WTC11 (cell line): ENCODE data around the gene SLC27A2. TPM values are rescaled to one million over a fixed set of nuclear protein-coding genes. Genes with fewer than 3 reads are reported as not detected.

Experiments used
- ATAC-seq: fragments of 200-7000 bp; cut with Tn5 transposase; 2 replicates; pipeline ENCODE4 v1.10.0; 2021; ENCODE audit warnings: mild to moderate bottlenecking, moderate library complexity
- CTCF ChIA-PET: fragments of 300-600 bp; sonication (Branson Sonifier 250); formaldehyde crosslinking; loops from one replicate; lab custom pipeline; 2021; ENCODE audit warnings: antibody characterized with exemption; lab: Charles Lee
- POLR2A ChIA-PET: fragments of 350-600 bp; sonication (Branson Sonifier 250); formaldehyde crosslinking; loops from one replicate; lab custom pipeline; 2021; ENCODE audit warnings: antibody characterized with exemption; lab: Charles Lee
- DNase-seq: peaks from one replicate; pipeline ENCODE4 v3.0.0; 2021; ENCODE audit warnings: low spot score
- H3K27ac Mint-ChIP-seq: 2 replicates; pipeline ENCODE4 v1.8.0; 2021; ENCODE audit warnings: mixed read lengths
- H3K27me3 Mint-ChIP-seq: 2 replicates; pipeline ENCODE4 v1.8.0; 2021; ENCODE audit warnings: low read depth, mild to moderate bottlenecking, moderate library complexity, mixed read lengths
- H3K36me3 Mint-ChIP-seq: 2 replicates; pipeline ENCODE4 v1.8.0; 2021; ENCODE audit warnings: mixed read lengths
- H3K4me1 Mint-ChIP-seq: 2 replicates; pipeline ENCODE4 v1.8.0; 2022; ENCODE audit warnings: mixed read lengths
- H3K4me3 Mint-ChIP-seq: 2 replicates; pipeline ENCODE4 v1.8.0; 2021; ENCODE audit warnings: mild to moderate bottlenecking, moderate library complexity, mixed read lengths
- H3K9me3 Mint-ChIP-seq: 2 replicates; pipeline ENCODE4 v1.8.0; 2021; ENCODE audit warnings: mixed read lengths
- ATF1 ChIP-seq: sonication (generic); formaldehyde crosslinking; IDR thresholded peaks from 2 replicates; pipeline ENCODE4 v1.8.1; 2023; ENCODE audit warnings: mild to moderate bottlenecking, moderate library complexity, missing genetic modification reagents
- ATF2 ChIP-seq: sonication (generic); formaldehyde crosslinking; IDR thresholded peaks from 2 replicates; pipeline ENCODE4 v1.8.1; 2022; ENCODE audit warnings: low read depth, missing genetic modification reagents, borderline replicate concordance
- ATF3 ChIP-seq: sonication (generic); formaldehyde crosslinking; conservative IDR thresholded peaks from 2 replicates; pipeline ENCODE4 v1.8.1; 2022; ENCODE audit warnings: mild to moderate bottlenecking, missing genetic modification reagents
- CREB1 ChIP-seq: sonication (generic); formaldehyde crosslinking; IDR thresholded peaks from 2 replicates; pipeline ENCODE4 v1.8.0; 2023; ENCODE audit warnings: mild to moderate bottlenecking, missing genetic modification reagents
- E2F5 ChIP-seq: sonication (generic); formaldehyde crosslinking; IDR thresholded peaks from 2 replicates; pipeline ENCODE4 v1.8.1; 2022; ENCODE audit warnings: mild to moderate bottlenecking, moderate library complexity, missing genetic modification reagents
- ELF4 ChIP-seq: sonication (generic); formaldehyde crosslinking; IDR thresholded peaks from 2 replicates; pipeline ENCODE4 v1.8.1; 2022; ENCODE audit warnings: low read depth, mild to moderate bottlenecking, moderate library complexity, missing genetic modification reagents
- ERG ChIP-seq: fragments of 250-450 bp; sonication (Bioruptor Pico); IDR thresholded peaks from 2 replicates; pipeline ENCODE4 v1.8.0; 2021; ENCODE audit warnings: mild to moderate bottlenecking
- FOXJ3 ChIP-seq: sonication (generic); formaldehyde crosslinking; IDR thresholded peaks from 2 replicates; pipeline ENCODE4 v1.9.0; 2021; ENCODE audit warnings: missing genetic modification reagents, mild to moderate bottlenecking, borderline replicate concordance
- FOXP1 ChIP-seq: sonication (generic); formaldehyde crosslinking; IDR thresholded peaks from 2 replicates; pipeline ENCODE4 v1.8.0; 2022; ENCODE audit warnings: missing genetic modification reagents, mild to moderate bottlenecking, moderate library complexity, borderline replicate concordance
- GABPB1 ChIP-seq: sonication (generic); formaldehyde crosslinking; IDR thresholded peaks from 2 replicates; pipeline ENCODE4 v1.8.1; 2023; ENCODE audit warnings: mild to moderate bottlenecking, missing genetic modification reagents
- HMGA2 ChIP-seq: fragments of 250-450 bp; sonication (Bioruptor Pico); IDR thresholded peaks from 2 replicates; pipeline ENCODE4 v1.4.0; 2021; ENCODE audit warnings: mild to moderate bottlenecking, moderate library complexity
- NFATC4 ChIP-seq: fragments of 250-450 bp; sonication (Bioruptor Pico); IDR thresholded peaks from 2 replicates; pipeline ENCODE4 v1.9.0; 2021; ENCODE audit warnings: mild to moderate bottlenecking
- OVOL2 ChIP-seq: fragments of 250-450 bp; sonication (Bioruptor Pico); IDR thresholded peaks from 2 replicates; pipeline ENCODE4 v1.9.0; 2021; ENCODE audit warnings: mild to moderate bottlenecking, borderline replicate concordance
- PREB ChIP-seq: sonication (generic); formaldehyde crosslinking; IDR thresholded peaks from 2 replicates; pipeline ENCODE4 v1.8.1; 2022; ENCODE audit warnings: mild to moderate bottlenecking, missing genetic modification reagents, moderate library complexity, borderline replicate concordance
- STAT6 ChIP-seq: sonication (generic); formaldehyde crosslinking; conservative IDR thresholded peaks from 2 replicates; pipeline ENCODE4 v1.8.1; 2023; ENCODE audit warnings: mild to moderate bottlenecking, low read depth, missing genetic modification reagents, moderate library complexity
- TEAD1 ChIP-seq: sonication (generic); formaldehyde crosslinking; IDR thresholded peaks from 2 replicates; pipeline ENCODE4 v1.8.0; 2022; ENCODE audit warnings: mild to moderate bottlenecking, missing genetic modification reagents
- ZNF219 ChIP-seq: sonication (generic); formaldehyde crosslinking; IDR thresholded peaks from 2 replicates; pipeline ENCODE4 v1.8.0; 2023; ENCODE audit warnings: missing genetic modification reagents, mild to moderate bottlenecking, borderline replicate concordance
- ZNF263 ChIP-seq: sonication (generic); formaldehyde crosslinking; IDR thresholded peaks from 2 replicates; pipeline ENCODE4 v1.8.1; 2022; ENCODE audit warnings: low read depth, mild to moderate bottlenecking, moderate library complexity, missing genetic modification reagents
- ZNF396 ChIP-seq: fragments of 250-450 bp; sonication (Bioruptor Pico); IDR thresholded peaks from 2 replicates; pipeline ENCODE4 v1.8.0; 2021; ENCODE audit warnings: mild to moderate bottlenecking, moderate library complexity, borderline replicate concordance
- ZNF423 ChIP-seq: fragments of 250-450 bp; sonication (Bioruptor Pico); IDR thresholded peaks from 2 replicates; pipeline ENCODE4 v2.1.2; 2022; ENCODE audit warnings: mild to moderate bottlenecking, moderate library complexity
- ZNF532 ChIP-seq: fragments of 250-450 bp; sonication (Bioruptor Pico); IDR thresholded peaks from 2 replicates; pipeline ENCODE4 v1.9.0; 2021; ENCODE audit warnings: mild to moderate bottlenecking, borderline replicate concordance
- ZNF671 ChIP-seq: fragments of 250-450 bp; sonication (Bioruptor Pico); IDR thresholded peaks from 2 replicates; pipeline ENCODE4 v1.8.0; 2021; ENCODE audit warnings: mild to moderate bottlenecking
- ZSCAN18 ChIP-seq: fragments of 250-450 bp; sonication (Bioruptor Pico); IDR thresholded peaks from 2 replicates; pipeline ENCODE4 v2.1.2; 2022; ENCODE audit warnings: mild to moderate bottlenecking, moderate library complexity
- total RNA-seq: library from RNA; stranded (reverse); gene quantifications from 3 replicates; pipeline ENCODE4 v1.2.3, GENCODE V29; 2021

The SLC27A2 gene
- total RNA-seq, 1 experiment from 2014 or later = 3.0 TPM

GRCh38 chr15:50168379-50168778, 13.6 kb upstream of the SLC27A2 start (continued):
- TF ChIP-seq STAT6 (CRISPR knock-in tag) = no peak
- TF ChIP-seq ATF1 (CRISPR knock-in tag) = no peak
- TF ChIP-seq OVOL2 (CRISPR knock-in tag) = no peak
- no peak for TF ChIP-seq ZNF671 (CRISPR knock-in tag)
- no peak for TF ChIP-seq ZNF532 (CRISPR knock-in tag)
- no peak for TF ChIP-seq CREB1 (CRISPR knock-in tag)
- TF ChIP-seq ZNF263 = no peak
- TF ChIP-seq HMGA2 (CRISPR knock-in tag) = no peak
- no peak for TF ChIP-seq ZSCAN18 (CRISPR knock-in tag)
- no peak for TF ChIP-seq ERG (CRISPR knock-in tag)

- ChIA-PET CTCF (interaction anchor here (1.1 to 1.3 kb wide), 2 partner anchors 147 to 292 kb away, joined by 3 to 4 read pairs; no protein-coding TSS in a partner anchor), POLR2A (no interaction called here)
- H3K4me3 Mint-ChIP-seq = no peak overlapping the region
- ATAC-seq = no peak
- peaks cover 2% of the 10 kb centered on the region; the same call in 1 of the 2 replicates for H3K27me3 Mint-ChIP-seq
- H3K4me1 Mint-ChIP-seq = peaks cover 4% of the 10 kb centered on the region; the same call in 1 of the 2 replicates
- DNase-seq = no peak
- H3K27ac Mint-ChIP-seq = no peak overlapping the region
- H3K36me3 Mint-ChIP-seq = peaks cover 24% of the 10 kb centered on the region
- peaks cover 37% of the 10 kb centered on the region for H3K9me3 Mint-ChIP-seq
- TF ChIP-seq E2F5 (CRISPR knock-in tag) (no peak), FOXP1 (CRISPR knock-in tag) (no peak), ATF3 (CRISPR knock-in tag) (no peak), FOXJ3 (CRISPR knock-in tag) (no peak), ZNF423 (CRISPR knock-in tag) (no peak), ZNF219 (no peak), GABPB1 (CRISPR knock-in tag) (no peak), ATF2 (CRISPR knock-in tag) (no peak), NFATC4 (CRISPR knock-in tag) (no peak), ELF4 (no peak), TEAD1 (no peak), ZNF396 (CRISPR knock-in tag) (no peak), PREB (no peak)
These were observed 13.1 kb upstream of the SLC27A2 start for GRCh38 chr15:50168783-50169411.
